Measurements from ENCODE around the gene NCAN. TPM values are rescaled to one million over a fixed set of nuclear protein-coding genes. Genes with fewer than 3 reads are reported as not detected.

The NCAN gene
- total RNA-seq, 5 donors from 2014 or later (not counting 1 experiment from before 2014, with no cell fraction given): 0.03 to 0.10 TPM; not detected in 3

GRCh38 chr19:19259741-19260140 is 48.0 kb downstream of the NCAN start:
- ATAC-seq (replicated peaks in 1 of 4): no peak
- Histone ChIP-seq H3K27me3 (replicated peaks in 1 of 2; ENCODE audit: control insufficient read depth in 2 of 2, extremely low read depth in 1 of 2, insufficient read depth in 2 of 2, low read length in 1 of 2) (peaks cover 3 to 77% of the 10 kb centered on the region in 2 experiments), H3K4me1 (ENCODE audit: control insufficient read depth in 1 of 2, extremely low read depth in 1 of 2, insufficient read depth in 2 of 2, low read length in 2 of 2) (peaks cover 0 to 12% of the 10 kb centered on the region in 2 experiments), H3K4me3 (ENCODE audit: control insufficient read depth in 1 of 2, extremely low read depth in 1 of 2, low read length in 1 of 2) (no peak overlapping the region), H3K9me3 (no peaks in the 10 kb centered on the region), H3K36me3 (ENCODE audit: control insufficient read depth in 2 of 2, extremely low read depth in 1 of 2, insufficient read depth in 1 of 2, low read length in 1 of 2) (no peaks in the 10 kb centered on the region), H3K27ac (ENCODE audit: low read length) (no peak overlapping the region)
- peaks cover 8 to 16% (median 13%) of the 10 kb centered on the region in 3 donors for H3K4me1 Mint-ChIP-seq
- CTCF ChIA-PET: no interaction called here
- WGBS (ENCODE audit: insufficient coverage): 100% methylated on average over 1 of the region's 2 CpGs
- DNase-seq: no peak
- H3K4me3 Mint-ChIP-seq: no peak overlapping the region
- H3K27me3 Mint-ChIP-seq: peaks cover 54 to 64% of the 10 kb centered on the region in 2 donors
- no peaks in the 10 kb centered on the region for H3K9me3 Mint-ChIP-seq
- POLR2A ChIA-PET: no interaction called here
- no peak overlapping the region for H3K27ac Mint-ChIP-seq
- no peaks in the 10 kb centered on the region for H3K36me3 Mint-ChIP-seq

- peak overlapping the region in 1 of 3 donors; percentile 50 for H3K4me3 Mint-ChIP-seq
- H3K27me3 Mint-ChIP-seq: peaks cover 49 to 61% of the 10 kb centered on the region in 2 donors
- H3K9me3 ChIP-seq: no peaks in the 10 kb centered on the region
- no peaks in the 10 kb centered on the region for H3K36me3 Mint-ChIP-seq
- DNase-seq (no peak), ATAC-seq (replicated peaks in 1 of 4) (no peak)
- H3K27ac Mint-ChIP-seq: no peak overlapping the region
- peaks cover 8 to 16% (median 13%) of the 10 kb centered on the region in 3 donors for H3K4me1 Mint-ChIP-seq
- POLR2A ChIA-PET: no interaction called here
- 54% methylated on average over 35 of the region's 36 CpGs for WGBS (ENCODE audit: insufficient coverage)
- no peak overlapping the region for H3K4me3 ChIP-seq (ENCODE audit: control insufficient read depth in 1 of 2, extremely low read depth in 1 of 2, low read length in 1 of 2)
- H3K27ac ChIP-seq (ENCODE audit: low read length): no peak overlapping the region
- H3K9me3 Mint-ChIP-seq: no peaks in the 10 kb centered on the region
- peaks cover 3 to 75% of the 10 kb centered on the region in 2 experiments for H3K27me3 ChIP-seq (replicated peaks in 1 of 2; ENCODE audit: control insufficient read depth in 2 of 2, extremely low read depth in 1 of 2, insufficient read depth in 2 of 2, low read length in 1 of 2)
- peaks cover 0 to 12% of the 10 kb centered on the region in 2 experiments for H3K4me1 ChIP-seq (ENCODE audit: control insufficient read depth in 1 of 2, extremely low read depth in 1 of 2, insufficient read depth in 2 of 2, low read length in 2 of 2)
- H3K36me3 ChIP-seq (ENCODE audit: control insufficient read depth in 2 of 2, extremely low read depth in 1 of 2, insufficient read depth in 1 of 2, low read length in 1 of 2): no peaks in the 10 kb centered on the region
- CTCF ChIA-PET: interaction anchor here in 1 of 2 donors (0.6 kb wide), 1 partner anchor 20 kb away, joined by 5 read pairs; no protein-coding TSS in a partner anchor
Observed at GRCh38 chr19:19260417-19261214, 48.9 kb downstream of the NCAN start.

- Mint-ChIP-seq H3K27ac (no peak overlapping the region), H3K4me1 (peaks cover 8 to 16% (median 13%) of the 10 kb centered on the region in 3 donors), H3K27me3 (peaks cover 39 to 53% of the 10 kb centered on the region in 2 donors), H3K4me3 (peak overlapping the region in 2 of 3 donors; percentile 49 to 50), H3K9me3 (no peaks in the 10 kb centered on the region), H3K36me3 (no peaks in the 10 kb centered on the region)
- H3K27ac ChIP-seq (ENCODE audit: low read length): no peak overlapping the region
- no peaks in the 10 kb centered on the region for H3K36me3 ChIP-seq (ENCODE audit: control insufficient read depth in 2 of 2, extremely low read depth in 1 of 2, insufficient read depth in 1 of 2, low read length in 1 of 2)
- H3K27me3 ChIP-seq (replicated peaks in 1 of 2; ENCODE audit: control insufficient read depth in 2 of 2, extremely low read depth in 1 of 2, insufficient read depth in 2 of 2, low read length in 1 of 2): peaks cover 3 to 65% of the 10 kb centered on the region in 2 experiments
- H3K4me1 ChIP-seq (ENCODE audit: control insufficient read depth in 1 of 2, extremely low read depth in 1 of 2, insufficient read depth in 2 of 2, low read length in 2 of 2): peaks cover 0 to 12% of the 10 kb centered on the region in 2 experiments
- no peak overlapping the region for H3K4me3 ChIP-seq (ENCODE audit: control insufficient read depth in 1 of 2, extremely low read depth in 1 of 2, low read length in 1 of 2)
- H3K9me3 ChIP-seq: no peaks in the 10 kb centered on the region
- ChIA-PET POLR2A (no interaction called here), CTCF (no interaction called here)
- 4% methylated on average over 44 of the region's 52 CpGs for WGBS (ENCODE audit: insufficient coverage)
- ATAC-seq (replicated peaks in 1 of 4): no peak
- peak in 1 of 35 experiments; percentile 9 for DNase-seq
Observed at GRCh38 chr19:19261350-19262189, 49.8 kb downstream of the NCAN start.

- Mint-ChIP-seq H3K4me3 (peak overlapping the region in 2 of 3 donors; percentile 49 to 50), H3K27ac (no peak overlapping the region), H3K9me3 (no peaks in the 10 kb centered on the region), H3K36me3 (no peaks in the 10 kb centered on the region), H3K27me3 (peaks cover 34 to 45% of the 10 kb centered on the region in 2 donors), H3K4me1 (peaks cover 8 to 16% (median 13%) of the 10 kb centered on the region in 3 donors)
- Histone ChIP-seq H3K36me3 (ENCODE audit: control insufficient read depth in 2 of 2, extremely low read depth in 1 of 2, insufficient read depth in 1 of 2, low read length in 1 of 2) (no peaks in the 10 kb centered on the region), H3K4me3 (ENCODE audit: control insufficient read depth in 1 of 2, extremely low read depth in 1 of 2, low read length in 1 of 2) (no peak overlapping the region), H3K4me1 (ENCODE audit: control insufficient read depth in 1 of 2, extremely low read depth in 1 of 2, insufficient read depth in 2 of 2, low read length in 2 of 2) (peaks cover 0 to 12% of the 10 kb centered on the region in 2 experiments), H3K27me3 (replicated peaks in 1 of 2; ENCODE audit: control insufficient read depth in 2 of 2, extremely low read depth in 1 of 2, insufficient read depth in 2 of 2, low read length in 1 of 2) (peaks cover 3 to 57% of the 10 kb centered on the region in 2 experiments), H3K9me3 (no peaks in the 10 kb centered on the region), H3K27ac (ENCODE audit: low read length) (no peak overlapping the region)
- ChIA-PET CTCF (no interaction called here), POLR2A (no interaction called here)
- ATAC-seq (replicated peaks in 1 of 4) (no peak), DNase-seq (no peak)
- 17% methylated on average over 24 of the region's 31 CpGs for whole genome bisulfite sequencing (ENCODE audit: insufficient coverage)
Observed at GRCh38 chr19:19262190-19263057, 50.7 kb downstream of the NCAN start.

GRCh38 chr19:19263886-19264487 is 52.2 kb downstream of the NCAN start:
- 82% methylated on average over 1 of the region's 7 CpGs for WGBS (ENCODE audit: insufficient coverage)
- Mint-ChIP-seq H3K36me3 (no peaks in the 10 kb centered on the region), H3K4me1 (peaks cover 8 to 16% (median 13%) of the 10 kb centered on the region in 3 donors), H3K4me3 (no peak overlapping the region), H3K9me3 (no peaks in the 10 kb centered on the region), H3K27me3 (peaks cover 33 to 42% of the 10 kb centered on the region in 2 donors), H3K27ac (no peak overlapping the region)
- POLR2A ChIA-PET: no interaction called here
- CTCF ChIA-PET: no interaction called here
- peaks cover 3 to 51% of the 10 kb centered on the region in 2 experiments for H3K27me3 ChIP-seq (replicated peaks in 1 of 2; ENCODE audit: control insufficient read depth in 2 of 2, extremely low read depth in 1 of 2, insufficient read depth in 2 of 2, low read length in 1 of 2)
- H3K4me1 ChIP-seq (ENCODE audit: control insufficient read depth in 1 of 2, extremely low read depth in 1 of 2, insufficient read depth in 2 of 2, low read length in 2 of 2): peaks cover 0 to 12% of the 10 kb centered on the region in 2 experiments
- ATAC-seq (replicated peaks in 1 of 4) (no peak), DNase-seq (no peak)
- no peaks in the 10 kb centered on the region for H3K9me3 ChIP-seq
- H3K4me3 ChIP-seq (ENCODE audit: control insufficient read depth in 1 of 2, extremely low read depth in 1 of 2, low read length in 1 of 2): no peak overlapping the region
- no peaks in the 10 kb centered on the region for H3K36me3 ChIP-seq (ENCODE audit: control insufficient read depth in 2 of 2, extremely low read depth in 1 of 2, insufficient read depth in 1 of 2, low read length in 1 of 2)
- no peak overlapping the region for H3K27ac ChIP-seq (ENCODE audit: low read length)
